GM12878 (cell line): ENCODE data around the gene ARID3B. TPM values are rescaled to one million over a fixed set of nuclear protein-coding genes. Genes with fewer than 3 reads are reported as not detected.

Source experiments
- ATAC-seq: fragments of 200-7000 bp; cut with Tn5 transposase; 3 replicates; pipeline ENCODE4 v1.9.1; 2020; ENCODE audit warnings: mild to moderate bottlenecking, moderate library complexity
- BruUV-seq: library from RNA; stranded (reverse); fragments of 400-500 nt; replicated peaks from 2 replicates; lab custom pipeline; 2021; lab: Mats Ljungman, UMichigan
- CTCF ChIA-PET: fragments of 300-600 bp; sonication (Branson Sonifier 250); formaldehyde crosslinking; extraction: SDS; loops from one replicate; lab custom pipeline; 2021; ENCODE audit warnings: inconsistent platforms; lab: Yijun Ruan, JAX
- POLR2A ChIA-PET: fragments of 350-600 bp; formaldehyde crosslinking; extraction: SDS; loops from one replicate; lab custom pipeline; 2021; ENCODE audit warnings: inconsistent platforms; lab: Charles Lee
- RAD21 ChIA-PET: fragments of 300-600 bp; sonication (Branson Sonifier 250); formaldehyde crosslinking; loops from one replicate; lab custom pipeline; 2023; ENCODE audit warnings: antibody characterized with exemption; ENCODE audit not compliant: unreplicated experiment; lab: Charles Lee
- SMC1A ChIA-PET: fragments of 300-600 bp; sonication (Branson Sonifier 250); formaldehyde crosslinking; loops from one replicate; lab custom pipeline; 2023; ENCODE audit not compliant: unreplicated experiment, uncharacterized antibody; lab: Charles Lee
- DNase-seq: peaks from one replicate; pipeline ENCODE4 v3.0.0-alpha.2; 2011; ENCODE audit warnings: low read depth, low spot score
- FAIRE-seq: peaks from 3 replicates; lab custom pipeline; 2011; peaks lifted over from hg19 to GRCh38; lab: Jason Lieb, UNC
- H2AFZ ChIP-seq: 2 replicates; pipeline ENCODE4 v1.6.0; 2011; ENCODE audit warnings: low read depth, low read length, control low read depth; ENCODE audit not compliant: control insufficient read depth
- H3K27ac ChIP-seq: 2 replicates; pipeline ENCODE4 v1.5.1; 2011; ENCODE audit warnings: control low read depth; ENCODE audit not compliant: control insufficient read depth, insufficient read depth
- H3K27me3 ChIP-seq, 2 experiments: replicated peaks in 1 of 2; 2 replicates each; pipeline versions ENCODE4 v1.6.0 to v1.6.1; 2011; ENCODE audit warnings: low read length in 1 of 2; ENCODE audit not compliant: control insufficient read depth in 2 of 2, insufficient read depth in 2 of 2
- H3K36me3 ChIP-seq, 2 experiments: 2 replicates each; pipeline ENCODE4 v1.5.1; 2011; ENCODE audit warnings: low read length in 1 of 2; ENCODE audit not compliant: control insufficient read depth in 2 of 2, insufficient read depth in 2 of 2
- H3K4me1 ChIP-seq: 2 replicates; pipeline ENCODE4 v1.6.1; 2011; ENCODE audit warnings: mild to moderate bottlenecking, low read length, moderate library complexity, mixed read lengths; ENCODE audit not compliant: control insufficient read depth, insufficient read depth
- H3K4me2 ChIP-seq: 2 replicates; pipeline ENCODE4 v1.6.0; 2011; ENCODE audit warnings: control low read depth; ENCODE audit not compliant: control insufficient read depth, insufficient read depth
- H3K4me3 ChIP-seq: fragments of 200-600 bp; sonication (generic); 2 replicates; pipeline ENCODE4 v1.5.1; 2016
- H3K79me2 ChIP-seq: 2 replicates; pipeline ENCODE4 v1.6.0; 2011; ENCODE audit warnings: low read length; ENCODE audit not compliant: control insufficient read depth, insufficient read depth
- H3K9ac ChIP-seq: 2 replicates; pipeline ENCODE4 v1.8.0; 2011; ENCODE audit warnings: low read length, control low read depth, mixed read lengths; ENCODE audit not compliant: control insufficient read depth, insufficient read depth
- H3K9me3 ChIP-seq: replicated peaks from 3 replicates; pipeline ENCODE4 v1.5.1; 2011; ENCODE audit warnings: mild to moderate bottlenecking, low read length; ENCODE audit not compliant: control insufficient read depth, insufficient read depth
- H4K20me1 ChIP-seq: 2 replicates; pipeline ENCODE4 v1.6.0; 2011; ENCODE audit not compliant: control insufficient read depth, insufficient read depth
- BCL3 ChIP-seq: IDR thresholded peaks from 2 replicates; pipeline ENCODE4 v1.6.1; 2011; ENCODE audit warnings: borderline replicate concordance, low read depth, mild to moderate bottlenecking, moderate library complexity, low read length; ENCODE audit not compliant: insufficient read depth, poor library complexity, severe bottlenecking
- BMI1 ChIP-seq: fragments of 450-650 bp; IDR thresholded peaks from 2 replicates; pipeline ENCODE4 v1.6.1; 2016; ENCODE audit warnings: mild to moderate bottlenecking, moderate library complexity, borderline replicate concordance
- ELK1 ChIP-seq: IDR thresholded peaks from 2 replicates; pipeline ENCODE4 v1.6.1; 2012; ENCODE audit warnings: low read depth, low read length, improper control_type of control experiment
- HCFC1 ChIP-seq: fragments of 150-350 bp; IDR thresholded peaks from 2 replicates; pipeline ENCODE4 v1.6.1; 2014; ENCODE audit warnings: low read length
- IRF5 ChIP-seq: fragments of 450-650 bp; IDR thresholded peaks from 2 replicates; pipeline ENCODE4 v1.6.1; 2017; ENCODE audit warnings: borderline replicate concordance
- KAT2A ChIP-seq: conservative IDR thresholded peaks from 2 replicates; pipeline ENCODE4 v1.6.1; 2011; ENCODE audit warnings: low read depth, low read length; ENCODE audit not compliant: control insufficient read depth
- MYB ChIP-seq: fragments of 150-350 bp; IDR thresholded peaks from 2 replicates; pipeline ENCODE4 v1.6.1; 2014; ENCODE audit warnings: mild to moderate bottlenecking, low read depth, low read length, borderline replicate concordance
- POLR2A ChIP-seq: IDR thresholded peaks from 2 replicates; pipeline ENCODE4 v1.6.1; 2011; ENCODE audit warnings: low read depth, mild to moderate bottlenecking, low read length
- POLR2AphosphoS2 ChIP-seq: IDR thresholded peaks from 2 replicates; pipeline ENCODE4 v1.6.1; 2011; ENCODE audit warnings: low read depth, mild to moderate bottlenecking, low read length, improper control_type of control experiment, moderate library complexity
- RFX5 ChIP-seq: IDR thresholded peaks from 2 replicates; pipeline ENCODE4 v1.6.1; 2011; ENCODE audit warnings: low read depth, low read length, improper control_type of control experiment
- SUZ12 ChIP-seq: fragments of 200-600 bp; sonication (generic); IDR thresholded peaks from one replicate; pipeline ENCODE4 v1.6.1; 2018; ENCODE audit warnings: antibody characterized with exemption, mild to moderate bottlenecking; ENCODE audit not compliant: unreplicated experiment
- TCF12 ChIP-seq: IDR thresholded peaks from 2 replicates; pipeline ENCODE4 v1.6.1; 2011; ENCODE audit warnings: low read depth, mild to moderate bottlenecking, low read length
- ZBTB40 ChIP-seq: fragments of 450-650 bp; IDR thresholded peaks from 2 replicates; pipeline ENCODE4 v1.6.1; 2016; ENCODE audit warnings: mild to moderate bottlenecking, moderate library complexity, borderline replicate concordance
- ZNF207 ChIP-seq: fragments of 450-650 bp; IDR thresholded peaks from 2 replicates; pipeline ENCODE4 v1.6.1; 2014; ENCODE audit warnings: antibody characterized with exemption, mild to moderate bottlenecking, borderline replicate concordance
- WGBS: methylation state at CpG from one replicate; pipeline ENCODE4 v1.1.6; 2016; ENCODE audit warnings: low lambda C conversion rate; ENCODE audit not compliant: insufficient replicate concordance, insufficient coverage; ENCODE audit errors: missing lambda C conversion rate; 5-methylcytosine and 5-hydroxymethylcytosine counted together
- in situ Hi-C: fragments of 300-500 bp; cut with MboI; formaldehyde crosslinking; loops from 9 replicates; pipeline ENCODE4 v1.14.3; 2018; ENCODE audit warnings: mixed read lengths
- intact Hi-C: fragments of 100-400 bp; cut with micrococcal nuclease; formaldehyde crosslinking; loops from one replicate; pipeline ENCODE4 v1.14.2; 2022; ENCODE audit not compliant: unreplicated experiment
- polyA plus RNA-seq, 11 experiments: library from polyadenylated mRNA; depleted of rRNA in 4 of 11; unstranded in 6 of 11; stranded (reverse) in 5 of 11; fragments of >200 nt; fragmentation: Nextera tagmentation in 4 of 11; fragmentation: Illumina TruSeq in 1 of 11; extraction: Ambion mirVana in 4 of 11; extraction: Trizol in 1 of 11; gene quantifications; 1 replicate in 1 of 11; 2 replicates in 10 of 11; pipeline versions ENCODE4 v1.2.1 to v1.2.3, GENCODE V29; 2011 to 2016; ENCODE audit warnings: inconsistent platforms in 2 of 11, missing spikeins in 2 of 11, low read depth in 1 of 11
- total RNA-seq, 4 experiments: library from RNA; depleted of rRNA in 3 of 4; stranded (reverse); fragments of >200 nt in 3 of 4; fragmentation: Illumina TruSeq in 1 of 4; extraction: Trizol in 1 of 4; gene quantifications; 2 replicates each; pipeline versions ENCODE4 v1.2.1 to v1.2.3, GENCODE V29; 2013 to 2021

The ARID3B gene
- total and polyA plus RNA-seq, 10 of the 15 experiments (the other 5 are each of a cell fraction or from before 2014, with no cell fraction given): 1.1 to 33.4 (median 24.0) TPM

- TF ChIP-seq BCL3 (no peak), POLR2AphosphoS2 (no peak)
Observed at GRCh38 chr15:74611834-74612233, 70.8 kb downstream of the ARID3B start (continued).

GRCh38 chr15:74612677-74613076, 71.7 kb downstream of the ARID3B start:
- ATAC-seq (no peak), FAIRE-seq (no peak), DNase-seq (no peak)
- ChIA-PET CTCF (interaction anchor here (1.1 to 18.5 kb wide), 3 partner anchors 9 to 23 kb away, joined by 4 to 206 read pairs (median 4); no protein-coding TSS in a partner anchor), RAD21 (interaction anchor here (2.1 kb wide), 1 partner anchor 14 kb away, joined by 7 read pairs; no protein-coding TSS in a partner anchor), POLR2A (interaction anchor here (1.7 to 4.8 kb wide), 3 partner anchors 14 to 71 kb away, joined by 5 to 30 read pairs (median 17); partner anchors contain the start of gene ARID3B), SMC1A (interaction anchor here (0.7 to 2.2 kb wide), 4 partner anchors 50 to 67 kb away, joined by 3 to 10 read pairs (median 4); no protein-coding TSS in a partner anchor)
- peaks cover 6% of the 10 kb centered on the region; the same call in 1 of the 2 replicates for H4K20me1 ChIP-seq
- no peak overlapping the region for H3K4me3 ChIP-seq
- WGBS: 41% methylated on average over 2 of the region's 2 CpGs
- H3K9me3 ChIP-seq: no peaks in the 10 kb centered on the region
- H3K4me2 ChIP-seq: no peak overlapping the region
- intact Hi-C loops: no loop called here
- H3K79me2 ChIP-seq: peaks cover 29% of the 10 kb centered on the region
- in situ Hi-C loops: no loop called here
- no peaks in the 10 kb centered on the region for H3K36me3 ChIP-seq
- peaks cover 5% of the 10 kb centered on the region; the same call in 1 of the 2 replicates for H3K4me1 ChIP-seq
- H3K27me3 ChIP-seq: no peaks in the 10 kb centered on the region; a peak in 1 of 4 replicates
- H3K27ac ChIP-seq: no peak overlapping the region
- no TSS peak for BruUV-seq
- H3K9ac ChIP-seq: no peak overlapping the region
- H2AFZ ChIP-seq: no peak overlapping the region
- TF ChIP-seq MYB (no peak), KAT2A (no peak), POLR2A (no peak), ZNF207 (no peak), HCFC1 (no peak), SUZ12 (no peak), TCF12 (no peak), RFX5 (no peak), ZBTB40 (no peak), ELK1 (no peak), IRF5 (no peak), BMI1 (no peak)
